GM23338 (cell line): ENCODE data around the gene INPP5A. TPM values are rescaled to one million over a fixed set of nuclear protein-coding genes. Genes with fewer than 3 reads are reported as not detected.

Source experiments
- ATAC-seq: fragments of 200-7000 bp; cut with Tn5 transposase; 3 replicates; pipeline ENCODE4 v1.9.1; 2020
- DNase-seq: peaks from one replicate; pipeline ENCODE4 v3.0.0-alpha.2; 2015; ENCODE audit warnings: low spot score
- H2AFZ ChIP-seq: fragments of 200-600 bp; sonication (generic); 2 replicates; pipeline ENCODE4 v1.8.0; 2016; ENCODE audit warnings: antibody characterized with exemption, mild to moderate bottlenecking, moderate library complexity
- H3F3A ChIP-seq: fragments of 200-600 bp; sonication (generic); replicated peaks from 2 replicates; pipeline ENCODE4 v1.8.0; 2017; ENCODE audit warnings: antibody characterized with exemption, mixed run types, low read depth
- H3K27ac ChIP-seq: fragments of 200-600 bp; sonication (generic); 2 replicates; pipeline ENCODE4 v1.6.1; 2016; ENCODE audit warnings: low read depth
- H3K27me3 ChIP-seq: fragments of 200-600 bp; sonication (generic); 2 replicates; pipeline ENCODE4 v1.8.0; 2016; ENCODE audit warnings: mild to moderate bottlenecking, mixed run types, moderate library complexity; ENCODE audit not compliant: insufficient read depth
- H3K36me3 ChIP-seq: fragments of 200-600 bp; sonication (generic); 2 replicates; pipeline ENCODE4 v1.8.0; 2016; ENCODE audit warnings: mild to moderate bottlenecking; ENCODE audit not compliant: insufficient read depth
- H3K4me1 ChIP-seq: fragments of 200-600 bp; sonication (generic); 2 replicates; pipeline ENCODE4 v1.8.0; 2016; ENCODE audit warnings: mild to moderate bottlenecking, moderate library complexity; ENCODE audit not compliant: insufficient read depth
- H3K4me2 ChIP-seq: fragments of 200-600 bp; sonication (generic); 2 replicates; pipeline ENCODE4 v1.7.1; 2017; ENCODE audit warnings: mixed run types
- H3K4me3 ChIP-seq: fragments of 200-600 bp; sonication (generic); 2 replicates; pipeline ENCODE4 v1.6.1; 2016; ENCODE audit warnings: mixed run types
- H3K79me2 ChIP-seq: fragments of 200-600 bp; sonication (generic); replicated peaks from 2 replicates; pipeline ENCODE4 v1.8.0; 2017; ENCODE audit warnings: mild to moderate bottlenecking; ENCODE audit not compliant: insufficient read depth
- H3K9me2 ChIP-seq: fragments of 200-600 bp; sonication (generic); 2 replicates; pipeline ENCODE4 v1.8.0; 2017; ENCODE audit not compliant: insufficient read depth
- H4K20me1 ChIP-seq: fragments of 200-600 bp; sonication (generic); replicated peaks from 2 replicates; pipeline ENCODE4 v1.8.0; 2017; ENCODE audit warnings: mild to moderate bottlenecking; ENCODE audit not compliant: insufficient read depth
- H3K27ac Mint-ChIP-seq: 2 replicates; pipeline ENCODE4 v1.8.0; 2020; ENCODE audit warnings: inconsistent platforms, mild to moderate bottlenecking, moderate library complexity, mixed read lengths
- H3K27me3 Mint-ChIP-seq: 3 replicates; pipeline ENCODE4 v1.8.0; 2022; ENCODE audit warnings: low read depth, mild to moderate bottlenecking, moderate library complexity, mixed read lengths, inconsistent platforms; ENCODE audit not compliant: insufficient read depth, poor library complexity
- H3K36me3 Mint-ChIP-seq: 3 replicates; pipeline ENCODE4 v1.8.0; 2021; ENCODE audit warnings: low read depth, mild to moderate bottlenecking, inconsistent platforms, moderate library complexity, mixed read lengths
- H3K4me1 Mint-ChIP-seq: 3 replicates; pipeline ENCODE4 v1.8.0; 2020; ENCODE audit warnings: mild to moderate bottlenecking, inconsistent platforms, mixed read lengths
- H3K4me3 Mint-ChIP-seq: 3 replicates; pipeline ENCODE4 v1.8.0; 2021; ENCODE audit warnings: moderate library complexity, mild to moderate bottlenecking, inconsistent platforms, mixed read lengths
- H3K9me3 Mint-ChIP-seq: 3 replicates; pipeline ENCODE4 v1.8.0; 2020; ENCODE audit warnings: moderate library complexity, mild to moderate bottlenecking, inconsistent platforms, mixed read lengths
- CREB1 ChIP-seq: fragments of 250-450 bp; sonication (Bioruptor Pico); IDR thresholded peaks from 2 replicates; pipeline ENCODE4 v1.5.0; 2020; ENCODE audit warnings: low read depth, mild to moderate bottlenecking, moderate library complexity
- CTCF ChIP-seq, 2 experiments: fragments of 200-600 bp in 1 of 2; sonication (generic) in 1 of 2; conservative IDR thresholded peaks; 2 replicates each; pipeline versions ENCODE4 v1.5.1 to v1.6.1; 2016 to 2017; ENCODE audit warnings: antibody characterized with exemption in 2 of 2, low read depth in 2 of 2, mild to moderate bottlenecking in 2 of 2, moderate library complexity in 1 of 2
- ETS1 ChIP-seq: IDR thresholded peaks from 2 replicates; pipeline ENCODE4 v1.6.1; 2016; ENCODE audit warnings: antibody characterized with exemption
- EZH2 ChIP-seq: fragments of 200-600 bp; sonication (generic); IDR thresholded peaks from one replicate; pipeline ENCODE4 v1.8.0; 2017; ENCODE audit warnings: antibody characterized with exemption, mild to moderate bottlenecking, low read depth; ENCODE audit not compliant: unreplicated experiment
- EZH2phosphoT487 ChIP-seq: fragments of 200-600 bp; sonication (generic); IDR thresholded peaks from one replicate; pipeline ENCODE4 v1.8.1; 2018; ENCODE audit warnings: antibody characterized with exemption; ENCODE audit not compliant: unreplicated experiment
- JUNB ChIP-seq: IDR thresholded peaks from one replicate; pipeline ENCODE4 v1.6.1; 2016; ENCODE audit warnings: antibody characterized with exemption; ENCODE audit not compliant: unreplicated experiment
- NANOG ChIP-seq: IDR thresholded peaks from 2 replicates; pipeline ENCODE4 v1.6.1; 2016; ENCODE audit warnings: antibody characterized with exemption, borderline replicate concordance
- POLR2AphosphoS5 ChIP-seq: IDR thresholded peaks from 2 replicates; pipeline ENCODE4 v1.6.1; 2016; ENCODE audit warnings: antibody characterized with exemption, low read depth
- REST ChIP-seq: IDR thresholded peaks from one replicate; pipeline ENCODE4 v1.6.1; 2018; ENCODE audit warnings: antibody characterized with exemption; ENCODE audit not compliant: unreplicated experiment
- STAT1 ChIP-seq: IDR thresholded peaks from one replicate; pipeline ENCODE4 v1.6.1; 2016; ENCODE audit warnings: antibody characterized with exemption; ENCODE audit not compliant: unreplicated experiment
- ZNF114 ChIP-seq: fragments of 250-450 bp; sonication (Bioruptor Pico); IDR thresholded peaks from 2 replicates; pipeline ENCODE4 v1.5.0; 2020; ENCODE audit warnings: mild to moderate bottlenecking, moderate library complexity
- ZNF331 ChIP-seq: fragments of 250-450 bp; sonication (Bioruptor Pico); IDR thresholded peaks from 2 replicates; pipeline ENCODE4 v1.5.0; 2020; ENCODE audit warnings: low read depth, mild to moderate bottlenecking, moderate library complexity
- ZNF462 ChIP-seq: fragments of 250-450 bp; sonication (Bioruptor Pico); IDR thresholded peaks from 2 replicates; pipeline ENCODE4 v1.5.0; 2020; ENCODE audit warnings: mild to moderate bottlenecking, moderate library complexity
- polyA plus RNA-seq: library from polyadenylated mRNA; unstranded; fragments of >200 nt; fragmentation: Nextera tagmentation; extraction: Ambion mirVana; gene quantifications from 2 replicates; pipeline ENCODE4 v1.2.1, GENCODE V29; 2016
- total RNA-seq: library from RNA; depleted of rRNA; stranded (reverse); fragments of >200 nt; shearing (Covaris generic); gene quantifications from 2 replicates; pipeline ENCODE4 v1.2.3, GENCODE V29; 2014

INPP5A gene
- total and polyA plus RNA-seq, 2 experiments from 2014 or later, result 5.9 to 40.6 TPM

GRCh38 chr10:132687181-132687892 is 149.8 kb downstream of the INPP5A start:
- no peak overlapping the region for H3K4me2 ChIP-seq
- peaks cover 7% of the 10 kb centered on the region; the same call in 1 of the 2 replicates for H4K20me1 ChIP-seq
- no peak overlapping the region for H3K27ac ChIP-seq
- no peaks in the 10 kb centered on the region for H3K4me1 ChIP-seq
- no peak for ATAC-seq
- no peaks in the 10 kb centered on the region for H3K9me2 ChIP-seq
- Mint-ChIP-seq H3K9me3 (no peaks in the 10 kb centered on the region), H3K27me3 (peaks cover 2% of the 10 kb centered on the region), H3K36me3 (peaks cover 2% of the 10 kb centered on the region; the same call in 1 of the 3 replicates), H3K4me1 (peaks cover 4% of the 10 kb centered on the region), H3K4me3 (no peak overlapping the region), H3K27ac (no peak overlapping the region)
- no peak overlapping the region for H3K4me3 ChIP-seq
- no peaks in the 10 kb centered on the region for H3K36me3 ChIP-seq
- no peak for TF ChIP-seq NANOG
- TF ChIP-seq ZNF462, result no peak
- TF ChIP-seq STAT1, result no peak
- no peak for TF ChIP-seq CTCF (conservative IDR thresholded peaks at IDR 0.05; ENCODE audit: low read depth in 2 of 2)
- no peak for TF ChIP-seq ETS1
- no peak for TF ChIP-seq JUNB
- TF ChIP-seq ZNF114 (CRISPR knock-in tag), result no peak
- no peak for TF ChIP-seq POLR2AphosphoS5
- TF ChIP-seq ZNF331 (CRISPR knock-in tag), result no peak
- TF ChIP-seq EZH2phosphoT487, result no peak
- TF ChIP-seq EZH2, result no peak
- TF ChIP-seq CREB1 (CRISPR knock-in tag), result no peak
- no peak for TF ChIP-seq REST
- H2AFZ ChIP-seq, result no peak overlapping the region
- no peak for DNase-seq
- no peaks in the 10 kb centered on the region for H3K27me3 ChIP-seq
- H3K79me2 ChIP-seq, result no peaks in the 10 kb centered on the region; the same call in 1 of the 2 replicates
- no peaks in the 10 kb centered on the region for H3F3A ChIP-seq
